Activated CD4-positive, CD25-positive, alpha-beta regulatory T cell treated with anti-CD3 and anti-CD28 coated beads, Interleukin-2, amount 50 U/mL, for 24 hours (primary cell): ENCODE data around the gene WAS.

ENCODE experiments used
- ATAC-seq, 2 donors: fragments of 150-1000 bp; cut with Tn5 transposase; one replicate each; pipeline ENCODE4 v1.10.0; 2021; ENCODE audit warnings: mild to moderate bottlenecking in 1 of 2, moderate library complexity in 1 of 2

Gene WAS

DNA sequence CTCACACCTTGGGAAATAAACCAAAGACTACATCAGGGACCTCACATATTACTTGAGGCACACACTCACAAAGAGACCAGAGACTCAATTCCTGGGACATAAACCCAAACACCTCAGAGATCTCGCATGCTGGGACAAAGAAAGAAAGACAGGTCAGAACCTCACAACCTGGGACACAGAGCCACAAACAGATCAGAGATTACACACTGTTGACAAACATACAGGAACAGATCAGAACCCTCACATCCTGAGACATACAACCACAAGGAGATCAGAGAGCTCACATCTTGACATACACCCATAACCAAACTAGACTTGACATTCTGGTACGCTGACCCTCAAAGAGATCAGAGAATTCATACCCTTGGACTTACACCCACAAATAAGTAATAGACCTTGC is 30.2 kb downstream of the WAS start:
- peak in 1 of 2 donors; percentile 15 for ATAC-seq

- ATAC-seq = peak; percentile 8
Observed at GRCh38 chrX:48714573-48714972, 31.0 kb downstream of the WAS start.

- peak; percentile 50 to 57 for ATAC-seq
Observed at GRCh38 chrX:48715072-48715471, 31.5 kb downstream of the WAS start.

DNA sequence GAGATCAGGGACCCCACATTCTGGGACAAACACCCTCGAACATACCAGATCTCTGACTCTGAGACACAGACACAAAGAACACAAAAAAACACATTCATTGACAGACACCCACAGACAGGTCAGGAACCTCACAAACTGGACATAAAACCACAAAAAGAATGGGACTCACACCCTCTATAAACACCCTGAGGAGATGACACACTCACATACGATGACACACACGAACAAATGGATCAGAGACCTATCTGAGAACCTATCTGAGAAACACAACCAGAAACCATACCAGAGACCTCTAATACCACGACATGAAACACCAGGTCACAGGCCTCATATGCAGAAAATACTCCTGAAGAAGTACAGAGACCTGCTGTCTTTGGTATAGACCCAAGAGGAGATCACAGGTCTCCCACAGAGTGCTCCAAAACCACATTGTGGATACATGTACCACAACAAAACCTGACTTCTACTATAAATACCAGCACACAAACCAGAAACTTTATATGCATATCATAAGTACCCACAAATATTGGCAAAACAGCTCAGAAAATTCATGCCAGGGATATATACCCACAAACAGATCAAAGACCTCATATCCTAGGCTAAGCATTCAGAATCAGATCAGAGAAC is 32.4 kb downstream of the WAS start:
- peak; percentile 27 to 46 for ATAC-seq

DNA sequence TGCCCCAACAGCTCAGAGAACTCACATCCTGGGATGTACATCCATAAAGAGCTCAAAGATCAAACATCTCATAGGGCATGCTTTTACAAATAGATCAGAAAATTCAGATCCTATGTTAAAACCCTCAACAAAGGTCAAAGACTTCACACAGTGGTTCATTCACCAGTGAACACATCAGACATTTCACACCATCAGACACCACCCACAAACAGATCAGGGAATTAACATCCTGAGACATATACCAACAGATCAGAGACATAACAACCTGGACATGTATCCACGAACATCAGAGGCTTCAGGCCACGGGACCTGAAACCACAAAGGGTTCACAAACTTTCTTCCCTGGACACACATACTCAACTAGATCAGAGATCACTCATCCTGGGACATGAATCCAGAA is 36.4 kb downstream of the WAS start:
- ATAC-seq = no peak

DNA sequence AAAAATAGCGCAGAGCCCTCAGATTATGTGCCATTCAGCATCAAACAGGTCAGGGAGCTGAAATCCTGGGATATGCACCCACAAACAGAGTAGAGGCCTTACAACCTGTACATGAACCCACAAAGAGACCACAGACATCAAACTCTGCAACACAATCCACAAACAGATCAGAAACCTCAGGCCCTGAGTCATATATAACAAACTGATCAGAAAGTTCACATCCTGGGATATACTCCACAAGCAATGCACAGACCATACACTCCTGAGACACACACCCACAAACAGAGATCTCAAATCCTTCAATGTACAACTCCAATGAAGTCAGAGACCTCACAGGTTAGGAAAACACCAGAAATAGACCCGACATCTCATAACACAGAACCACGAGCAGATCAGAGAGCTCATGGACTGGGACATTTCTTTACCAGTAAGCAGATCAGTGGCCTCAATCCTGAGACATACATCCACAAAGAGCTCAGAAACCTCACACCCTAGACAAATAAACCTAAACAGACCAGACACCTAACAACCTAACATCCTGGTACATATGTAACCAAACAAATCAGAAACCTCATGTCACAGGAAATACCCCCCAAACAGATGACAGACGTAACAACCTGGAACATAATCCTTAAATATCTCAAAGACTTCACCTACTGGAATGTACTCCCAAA is 37.1 kb downstream of the WAS start:
- no peak for ATAC-seq

GRCh38 chrX:48721916-48722315 is 38.3 kb downstream of the WAS start:
- peak in 1 of 2 donors; percentile 24 for ATAC-seq

DNA sequence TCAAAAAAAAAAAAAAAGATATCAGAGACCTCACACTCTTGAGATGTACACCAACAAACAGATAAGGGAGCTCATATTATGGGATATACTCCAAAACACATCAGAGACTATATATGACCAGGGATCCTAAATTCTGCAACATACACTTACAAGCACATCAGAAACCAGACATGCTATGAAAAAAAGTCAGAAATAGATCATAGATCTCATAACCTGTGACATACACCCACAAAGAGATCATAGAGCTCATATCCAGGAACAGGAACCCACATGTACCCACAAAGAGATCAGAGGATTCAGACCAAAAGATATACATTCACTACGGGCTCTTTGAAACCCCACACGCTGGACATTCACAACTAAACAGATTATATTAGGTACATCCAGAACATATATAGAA is 43.0 kb downstream of the WAS start:
- no peak for ATAC-seq

DNA sequence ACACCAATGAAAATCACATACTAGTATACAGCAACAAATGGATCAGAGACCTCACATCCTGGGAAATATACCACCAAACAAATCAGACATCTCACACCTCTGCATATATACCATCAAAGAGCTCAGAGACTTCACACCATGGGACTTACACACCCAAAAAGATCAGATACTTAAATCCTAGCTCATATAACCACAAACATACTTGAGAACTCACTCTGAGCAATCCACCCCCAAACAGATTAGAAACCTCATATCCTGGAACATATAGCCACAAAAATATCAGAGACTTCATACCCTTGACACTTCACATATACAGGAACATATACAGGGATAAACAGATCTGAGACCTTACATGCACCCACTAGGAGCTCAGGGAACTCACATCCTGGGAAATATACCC is 45.1 kb downstream of the WAS start:
- ATAC-seq = no peak

GRCh38 chrX:48736303-48736702 is 52.7 kb downstream of the WAS start:
- no peak for ATAC-seq

GRCh38 chrX:48736878-48737212 is 53.2 kb downstream of the WAS start:
- ATAC-seq = no peak

DNA sequence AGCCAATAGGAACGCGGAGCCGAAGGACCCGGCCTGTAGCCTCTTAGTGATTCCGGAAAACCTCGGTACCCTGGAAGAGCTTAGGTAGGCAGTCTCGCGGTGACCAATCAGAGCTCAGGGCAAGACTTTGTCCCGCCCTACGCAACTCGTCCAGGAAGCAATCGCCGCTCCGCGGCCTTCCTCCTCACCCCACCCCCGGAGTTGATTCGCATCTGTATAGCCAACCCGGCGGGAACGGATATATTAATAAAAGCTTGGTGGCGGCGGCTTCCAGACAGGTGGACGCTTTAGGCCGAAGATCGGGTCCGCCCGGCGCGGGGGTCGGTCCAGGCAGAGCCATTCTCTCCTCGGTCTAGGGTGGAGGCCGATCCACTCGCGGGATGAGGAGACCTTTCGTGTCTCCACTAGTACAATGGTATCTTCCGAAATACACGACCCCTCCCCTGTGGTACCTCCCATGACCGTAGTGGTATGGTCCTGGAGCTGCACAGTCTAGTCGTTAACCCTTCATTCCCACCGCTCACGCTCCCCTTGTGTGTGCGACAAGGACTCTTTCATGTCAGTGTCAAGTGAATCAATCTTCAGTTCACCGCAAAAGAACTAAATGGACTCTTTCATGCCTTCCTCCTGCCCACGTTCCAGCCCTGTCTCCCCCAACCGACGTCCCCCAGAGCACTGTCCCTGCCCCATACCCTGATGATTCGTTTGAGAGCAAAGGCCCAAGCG is 53.8 kb downstream of the WAS start:
- ATAC-seq = peak; percentile 99

DNA sequence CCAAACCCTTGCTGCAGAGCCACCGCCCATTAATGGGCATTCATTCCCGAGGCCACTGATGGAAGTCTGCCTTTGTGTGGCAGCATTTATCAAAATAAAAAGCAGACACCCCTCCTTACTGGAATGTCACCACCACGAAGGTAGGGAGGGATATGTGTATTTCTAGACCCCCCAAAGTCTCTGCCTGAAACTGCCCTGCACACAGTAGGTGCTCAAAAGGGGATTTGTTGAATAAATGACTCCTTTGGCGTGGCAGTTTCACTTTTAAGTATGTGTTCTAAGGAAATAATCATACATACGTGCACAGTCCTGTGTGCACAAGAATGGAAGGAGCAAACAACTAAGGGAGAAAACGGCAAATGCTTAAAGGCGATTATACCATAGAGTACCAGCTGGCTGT is 54.3 kb downstream of the WAS start:
- no peak for ATAC-seq
